OCI-LY1 (cell line): Measurements from ENCODE around the gene NHSL2.
"Not testable (repeated sequence)": the region's sequence is repeated elsewhere in the genome, so short reads cannot be mapped to it uniquely, and the experiment has no call there.

Experiments
- H2AFZ ChIP-seq: fragments of 200-600 bp; sonication (generic), shearing (Covaris generic); 2 replicates; pipeline ENCODE4 v1.6.0; 2014; ENCODE audit warnings: antibody characterized with exemption, mild to moderate bottlenecking, low read length
- H3F3A ChIP-seq: fragments of 200-600 bp; sonication (generic), shearing (Covaris generic); 2 replicates; pipeline ENCODE4 v1.6.0; 2014; ENCODE audit warnings: mild to moderate bottlenecking, antibody characterized with exemption, low read length, moderate library complexity; ENCODE audit not compliant: insufficient read depth
- H3K27ac ChIP-seq: fragments of 200-600 bp; sonication (generic); 2 replicates; pipeline ENCODE4 v1.5.1; 2014; ENCODE audit warnings: low read length, mixed run types, mild to moderate bottlenecking, low read depth; ENCODE audit not compliant: poor library complexity, severe bottlenecking
- H3K27me3 ChIP-seq: fragments of 200-600 bp; sonication (generic); 2 replicates; pipeline ENCODE4 v1.6.0; 2014; ENCODE audit warnings: antibody characterized with exemption, mild to moderate bottlenecking, low read length, moderate library complexity; ENCODE audit not compliant: insufficient read depth
- H3K36me3 ChIP-seq: fragments of 200-600 bp; sonication (generic); 2 replicates; pipeline ENCODE4 v1.6.1; 2014; ENCODE audit warnings: mild to moderate bottlenecking, antibody characterized with exemption, low read length, moderate library complexity, mixed read lengths; ENCODE audit not compliant: insufficient read depth
- H3K4me1 ChIP-seq: fragments of 200-600 bp; sonication (generic); 2 replicates; pipeline ENCODE4 v1.5.1; 2014; ENCODE audit warnings: mild to moderate bottlenecking, low read length, moderate library complexity; ENCODE audit not compliant: insufficient read depth, severe bottlenecking
- H3K4me2 ChIP-seq: fragments of 200-600 bp; sonication (generic), shearing (Covaris generic); 2 replicates; pipeline ENCODE4 v1.6.1; 2014; ENCODE audit warnings: low read length
- H3K4me3 ChIP-seq: fragments of 200-600 bp; sonication (generic); 2 replicates; pipeline ENCODE4 v1.5.1; 2014; ENCODE audit warnings: low read length, low read depth, mild to moderate bottlenecking, mixed read lengths; ENCODE audit not compliant: poor library complexity, severe bottlenecking
- H3K79me2 ChIP-seq: fragments of 200-600 bp; shearing (Covaris generic); 2 replicates; pipeline ENCODE4 v1.6.1; 2016; ENCODE audit warnings: mixed run types, low read length, mixed read lengths; ENCODE audit not compliant: insufficient read depth
- H3K9ac ChIP-seq: fragments of 200-600 bp; sonication (generic), shearing (Covaris generic); 2 replicates; pipeline ENCODE4 v1.6.1; 2014; ENCODE audit warnings: mild to moderate bottlenecking, low read length, mixed read lengths
- H3K9me2 ChIP-seq: fragments of 200-600 bp; sonication (generic), shearing (Covaris generic); 2 replicates; pipeline ENCODE4 v1.6.1; 2014; ENCODE audit warnings: low read depth, mild to moderate bottlenecking, low read length, mixed read lengths
- H3K9me3 ChIP-seq: fragments of 200-600 bp; shearing (Covaris generic); 2 replicates; pipeline ENCODE4 v1.6.1; 2014; ENCODE audit warnings: low read length, mixed read lengths
- H4K20me1 ChIP-seq: fragments of 200-600 bp; sonication (generic), shearing (Covaris generic); 2 replicates; pipeline ENCODE4 v1.6.0; 2016; ENCODE audit warnings: mild to moderate bottlenecking, low read length; ENCODE audit not compliant: insufficient read depth
- CTCF ChIP-seq: fragments of 200-600 bp; sonication (generic), shearing (Covaris generic); IDR thresholded peaks from 2 replicates; pipeline ENCODE4 v1.5.1; 2017; ENCODE audit warnings: mild to moderate bottlenecking, antibody characterized with exemption, low read length, moderate library complexity, mixed read lengths
- EZH2 ChIP-seq: fragments of 200-600 bp; sonication (generic), shearing (Covaris generic); IDR thresholded peaks from 2 replicates; pipeline ENCODE4 v1.8.0; 2017; ENCODE audit warnings: borderline replicate concordance, mixed run types, mild to moderate bottlenecking, antibody characterized with exemption, low read length, moderate library complexity, mixed read lengths

NHSL2 gene

GRCh38 chrX:71954458-71954857 lies 43.8 kb downstream of the NHSL2 start:
- Histone ChIP-seq H2AFZ (no peak overlapping the region), H3K27ac (no peak overlapping the region), H3K4me1 (no peaks in the 10 kb centered on the region), H3K36me3 (no peaks in the 10 kb centered on the region), H3K4me2 (no peak overlapping the region), H3K9me3 (no peaks in the 10 kb centered on the region), H3K27me3 (no peaks in the 10 kb centered on the region), H3K9me2 (no peaks in the 10 kb centered on the region), H3F3A (no peaks in the 10 kb centered on the region), H3K4me3 (no peak overlapping the region), H3K9ac (no peak overlapping the region), H3K79me2 (no peaks in the 10 kb centered on the region), H4K20me1 (no peaks in the 10 kb centered on the region)
- TF ChIP-seq CTCF (no peak), EZH2 (no peak)

- no peak overlapping the region for H3K4me2 ChIP-seq
- no peaks in the 10 kb centered on the region for H3K9me3 ChIP-seq
- no peaks in the 10 kb centered on the region for H3K4me1 ChIP-seq
- no peaks in the 10 kb centered on the region for H4K20me1 ChIP-seq
- H2AFZ ChIP-seq, result no peak overlapping the region
- H3K9me2 ChIP-seq, result no peaks in the 10 kb centered on the region
- TF ChIP-seq CTCF (no peak), EZH2 (no peak)
- no peak overlapping the region for H3K4me3 ChIP-seq
- H3K9ac ChIP-seq, result no peak overlapping the region
- H3K36me3 ChIP-seq, result no peaks in the 10 kb centered on the region
- H3K27ac ChIP-seq, result no peak overlapping the region
- H3K27me3 ChIP-seq, result no peaks in the 10 kb centered on the region
- H3F3A ChIP-seq, result no peaks in the 10 kb centered on the region
- no peaks in the 10 kb centered on the region for H3K79me2 ChIP-seq
Measured at GRCh38 chrX:71955530-71956120, 45.0 kb downstream of the NHSL2 start.

- no peak overlapping the region for H2AFZ ChIP-seq
- H3K9me3 ChIP-seq, result no peaks in the 10 kb centered on the region
- H3K4me2 ChIP-seq, result no peak overlapping the region
- no peaks in the 10 kb centered on the region for H3K9me2 ChIP-seq
- no peak overlapping the region for H3K27ac ChIP-seq
- H3K4me3 ChIP-seq, result no peak overlapping the region
- no peaks in the 10 kb centered on the region for H3K36me3 ChIP-seq
- H3K9ac ChIP-seq, result no peak overlapping the region
- H3K4me1 ChIP-seq, result no peaks in the 10 kb centered on the region
- no peaks in the 10 kb centered on the region for H3K27me3 ChIP-seq
- no peaks in the 10 kb centered on the region for H4K20me1 ChIP-seq
- no peak for TF ChIP-seq CTCF
- TF ChIP-seq EZH2, result no peak
- no peaks in the 10 kb centered on the region for H3F3A ChIP-seq
- H3K79me2 ChIP-seq, result no peaks in the 10 kb centered on the region
Measured at GRCh38 chrX:71958281-71958675, 47.6 kb downstream of the NHSL2 start.

GRCh38 chrX:71964184-71964583 lies 53.5 kb downstream of the NHSL2 start:
- H2AFZ ChIP-seq, H3K4me2 ChIP-seq, H3K4me1 ChIP-seq, H3K27me3 ChIP-seq, H3K9me3 ChIP-seq, H3K36me3 ChIP-seq, H3K9me2 ChIP-seq, H3K27ac ChIP-seq, H3K9ac ChIP-seq, H4K20me1 ChIP-seq, H3K79me2 ChIP-seq, H3K4me3 ChIP-seq, H3F3A ChIP-seq: not testable (repeated sequence)
